H9 (cell line): ENCODE results near the gene ERICH6. TPM values are rescaled to one million over a fixed set of nuclear protein-coding genes. Genes with fewer than 3 reads are reported as not detected.

Source experiments
- DNase-seq: peaks from one replicate; pipeline ENCODE4 v3.0.0-alpha.2; 2017
- H2AFZ ChIP-seq: one replicate; pipeline ENCODE4 v1.6.1; 2013; ENCODE audit warnings: mild to moderate bottlenecking, low read length, control low read depth, moderate library complexity
- H2AK5ac ChIP-seq: 2 replicates; pipeline ENCODE4 v1.6.1; 2013; ENCODE audit warnings: low read length, control low read depth, mixed read lengths; ENCODE audit not compliant: insufficient read length
- H2BK120ac ChIP-seq: one replicate; pipeline ENCODE4 v1.6.1; 2013; ENCODE audit warnings: low read depth, mild to moderate bottlenecking, low read length, control low read depth, inconsistent platforms; ENCODE audit not compliant: poor library complexity, severe bottlenecking
- H2BK12ac ChIP-seq: 2 replicates; pipeline ENCODE4 v1.6.1; 2013; ENCODE audit warnings: low read length, control low read depth, mixed read lengths, low read depth; ENCODE audit not compliant: insufficient read length
- H2BK15ac ChIP-seq: 2 replicates; pipeline ENCODE4 v1.6.1; 2013; ENCODE audit warnings: low read depth, low read length, control low read depth
- H2BK20ac ChIP-seq: one replicate; pipeline ENCODE4 v1.6.1; 2013; ENCODE audit warnings: low read depth, mild to moderate bottlenecking, low read length, control low read depth, inconsistent platforms; ENCODE audit not compliant: poor library complexity, severe bottlenecking
- H2BK5ac ChIP-seq: 2 replicates; pipeline ENCODE4 v1.6.1; 2013; ENCODE audit warnings: low read length, control low read depth, mixed read lengths; ENCODE audit not compliant: insufficient read length
- H3K14ac ChIP-seq: 2 replicates; pipeline ENCODE4 v1.6.1; 2013; ENCODE audit warnings: low read length, control low read depth; ENCODE audit not compliant: insufficient read depth
- H3K18ac ChIP-seq: 2 replicates; pipeline ENCODE4 v1.6.1; 2013; ENCODE audit warnings: low read depth, mild to moderate bottlenecking, mixed read lengths, low read length, control low read depth; ENCODE audit not compliant: insufficient read length
- H3K23ac ChIP-seq: 2 replicates; pipeline ENCODE4 v1.6.1; 2013; ENCODE audit warnings: low read length, control low read depth, mixed read lengths, low read depth; ENCODE audit not compliant: insufficient read length
- H3K23me2 ChIP-seq: 2 replicates; pipeline ENCODE4 v1.6.1; 2013; ENCODE audit warnings: low read depth, mild to moderate bottlenecking, mixed read lengths, low read length, control low read depth; ENCODE audit not compliant: insufficient read length, poor library complexity, severe bottlenecking
- H3K27ac ChIP-seq: 2 replicates; pipeline ENCODE4 v1.5.1; 2013; ENCODE audit warnings: low read length, control low read depth, mixed read lengths, low read depth; ENCODE audit not compliant: insufficient read length
- H3K27me3 ChIP-seq: 2 replicates; pipeline ENCODE4 v1.6.1; 2013; ENCODE audit warnings: low read length, control low read depth, inconsistent platforms; ENCODE audit not compliant: insufficient read depth
- H3K4ac ChIP-seq: 2 replicates; pipeline ENCODE4 v1.6.1; 2013; ENCODE audit warnings: low read depth, mild to moderate bottlenecking, control low read depth, inconsistent platforms, low read length, moderate library complexity
- H3K4me1 ChIP-seq: 2 replicates; pipeline ENCODE4 v1.6.1; 2013; ENCODE audit warnings: low read length, control low read depth, inconsistent platforms; ENCODE audit not compliant: insufficient read depth
- H3K4me2 ChIP-seq: 2 replicates; pipeline ENCODE4 v1.6.1; 2013; ENCODE audit warnings: low read length, control low read depth, mixed read lengths; ENCODE audit not compliant: insufficient read length, insufficient read depth
- H3K56ac ChIP-seq: 2 replicates; pipeline ENCODE4 v1.6.1; 2013; ENCODE audit warnings: low read depth, mild to moderate bottlenecking, mixed read lengths, low read length, control low read depth; ENCODE audit not compliant: insufficient read length
- H3K79me1 ChIP-seq: 2 replicates; pipeline ENCODE4 v1.6.1; 2013; ENCODE audit warnings: low read depth, mild to moderate bottlenecking, moderate library complexity, low read length, control low read depth, inconsistent platforms; ENCODE audit not compliant: insufficient read depth, poor library complexity, severe bottlenecking
- H3K79me2 ChIP-seq: 2 replicates; pipeline ENCODE4 v1.6.1; 2013; ENCODE audit warnings: low read length, control low read depth, inconsistent platforms; ENCODE audit not compliant: insufficient read depth
- H3K9ac ChIP-seq: 2 replicates; pipeline ENCODE4 v1.6.1; 2013; ENCODE audit warnings: low read length, control low read depth, mixed read lengths; ENCODE audit not compliant: insufficient read length; ENCODE audit errors: extremely low read depth
- H3K9me3 ChIP-seq: one replicate; pipeline ENCODE4 v1.6.1; 2013; ENCODE audit warnings: low read depth, low read length, inconsistent platforms; ENCODE audit not compliant: control insufficient read depth
- H3T11ph ChIP-seq: one replicate; pipeline ENCODE4 v1.6.1; 2013; ENCODE audit warnings: mild to moderate bottlenecking, low read length, control low read depth, inconsistent platforms
- H4K20me1 ChIP-seq: one replicate; pipeline ENCODE4 v1.6.1; 2013; ENCODE audit not compliant: control insufficient read depth, insufficient read length, insufficient read depth
- H4K5ac ChIP-seq: 2 replicates; pipeline ENCODE4 v1.6.1; 2013; ENCODE audit warnings: low read depth, mild to moderate bottlenecking, mixed read lengths, low read length, control low read depth; ENCODE audit not compliant: insufficient read length
- H4K8ac ChIP-seq: replicated peaks from 2 replicates; pipeline ENCODE4 v1.6.1; 2013; ENCODE audit warnings: low read length, control low read depth, mixed read lengths, low read depth; ENCODE audit not compliant: insufficient read length
- H4K91ac ChIP-seq: 2 replicates; pipeline ENCODE4 v1.6.1; 2013; ENCODE audit warnings: low read depth, mild to moderate bottlenecking, moderate library complexity, mixed read lengths, low read length, control low read depth; ENCODE audit not compliant: insufficient read length
- H3K27ac Mint-ChIP-seq, 3 experiments: 2 replicates in 2 of 3; 3 replicates in 1 of 3; pipeline ENCODE4 v1.8.0; 2020 to 2021; ENCODE audit warnings: mixed read lengths in 3 of 3, mild to moderate bottlenecking in 1 of 3, moderate library complexity in 1 of 3
- H3K27me3 Mint-ChIP-seq: 2 replicates; pipeline ENCODE4 v1.8.0; 2021; ENCODE audit warnings: low read depth, mild to moderate bottlenecking, moderate library complexity, mixed read lengths
- H3K36me3 Mint-ChIP-seq, 3 experiments: 2 replicates in 2 of 3; 3 replicates in 1 of 3; pipeline ENCODE4 v1.8.0; 2020 to 2021; ENCODE audit warnings: low read depth in 3 of 3, mixed read lengths in 3 of 3; ENCODE audit not compliant: insufficient read depth in 1 of 3
- H3K4me1 Mint-ChIP-seq, 2 experiments: 2 replicates each; pipeline ENCODE4 v1.8.0; 2020; ENCODE audit warnings: mixed read lengths in 2 of 2
- H3K4me3 Mint-ChIP-seq, 2 experiments: 2 replicates in 1 of 2; 3 replicates in 1 of 2; pipeline ENCODE4 v1.8.0; 2020 to 2021; ENCODE audit warnings: mild to moderate bottlenecking in 2 of 2, mixed read lengths in 2 of 2, moderate library complexity in 1 of 2
- H3K9me3 Mint-ChIP-seq, 2 experiments: 2 replicates in 1 of 2; 3 replicates in 1 of 2; pipeline ENCODE4 v1.8.0; 2020; ENCODE audit warnings: mild to moderate bottlenecking in 2 of 2, mixed read lengths in 2 of 2, moderate library complexity in 1 of 2
- CTCF ChIP-seq: fragments of 200-600 bp; sonication (generic); conservative IDR thresholded peaks from 3 replicates; pipeline ENCODE4 v1.8.0; 2021; ENCODE audit warnings: antibody characterized with exemption, mild to moderate bottlenecking
- WGBS: extraction: QIAGEN DNeasy Blood & Tissue Kit; methylation state at CpG from one replicate; pipeline ENCODE4 v1.1.7; 2013; ENCODE audit warnings: missing lambda C conversion rate, low lambda C conversion rate, mixed read lengths; ENCODE audit not compliant: insufficient read length; ENCODE audit errors: extremely low coverage; 5-methylcytosine and 5-hydroxymethylcytosine counted together
- total RNA-seq: library from RNA; stranded (reverse); gene quantifications from 2 replicates; pipeline ENCODE4 v1.2.1, GENCODE V29; 2021

The ERICH6 gene
- total RNA-seq, 1 experiment from 2014 or later, result not detected

DNA sequence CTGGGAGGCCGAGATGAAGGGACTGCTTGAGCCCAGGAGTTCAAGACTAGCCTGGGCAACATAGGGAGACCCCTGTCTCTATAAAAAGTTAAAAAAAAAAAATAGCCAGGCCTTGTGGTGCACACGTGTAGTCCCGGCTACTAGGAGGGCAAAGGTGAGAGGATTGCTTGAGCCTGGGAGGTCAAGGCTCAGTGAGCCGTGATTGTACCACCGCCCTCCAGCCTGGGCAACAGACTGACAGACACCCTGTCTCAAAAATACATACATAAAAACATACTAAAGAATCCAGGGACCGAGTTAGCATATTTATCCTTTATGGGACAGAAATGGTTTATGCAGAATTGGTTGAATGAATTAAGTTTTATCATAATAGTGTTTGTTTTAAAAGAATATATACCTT lies 45.5 kb upstream of the ERICH6 start:
- no peaks in the 10 kb centered on the region; the same call in 1 of the 2 replicates for H3K79me2 ChIP-seq

More for the DNA sequence above, 45.5 kb upstream of the ERICH6 start:
- H3K4ac ChIP-seq, result no peak overlapping the region
- H2AFZ ChIP-seq, result no peak overlapping the region
- no peak overlapping the region for H2BK120ac ChIP-seq
- H2BK12ac ChIP-seq, result no peak overlapping the region
- H3K36me3 Mint-ChIP-seq, result no peaks in the 10 kb centered on the region; a peak in 3 of 7 replicates
- no peak overlapping the region for H2AK5ac ChIP-seq
- H3K4me1 Mint-ChIP-seq, result peaks cover 15 to 19% of the 10 kb centered on the region in 2 experiments
- no peak overlapping the region for H3K4me2 ChIP-seq
- H2BK20ac ChIP-seq, result no peak overlapping the region
- H3K23me2 ChIP-seq, result no peaks in the 10 kb centered on the region
- no peak overlapping the region for H3K27ac ChIP-seq
- no peak overlapping the region for H3K14ac ChIP-seq
- H3K9me3 Mint-ChIP-seq, result no peaks in the 10 kb centered on the region
- no peak for TF ChIP-seq CTCF
- WGBS, result no CpG with 5 or more reads among the region's 6 CpGs
- H3K9me3 ChIP-seq, result no peaks in the 10 kb centered on the region
- H3K4me1 ChIP-seq, result no peaks in the 10 kb centered on the region; the same call in 1 of the 2 replicates
- H3K56ac ChIP-seq, result no peak overlapping the region
- no peak overlapping the region for H4K8ac ChIP-seq
- H2BK15ac ChIP-seq, result no peak overlapping the region
- no peaks in the 10 kb centered on the region for H3K27me3 ChIP-seq
- no peak overlapping the region for H3K23ac ChIP-seq
- H4K91ac ChIP-seq, result no peak overlapping the region
- no peak overlapping the region for H4K5ac ChIP-seq
- H3K79me1 ChIP-seq, result no peaks in the 10 kb centered on the region
- no peak overlapping the region for H3K4me3 Mint-ChIP-seq
- DNase-seq, result no peak
- H3K27ac Mint-ChIP-seq, result no peak overlapping the region
- no peak overlapping the region for H3K18ac ChIP-seq
- H3K9ac ChIP-seq, result no peak overlapping the region
- H3T11ph ChIP-seq, result no peak overlapping the region
- no peaks in the 10 kb centered on the region for H3K27me3 Mint-ChIP-seq
- no peak overlapping the region for H2BK5ac ChIP-seq
- no peaks in the 10 kb centered on the region for H4K20me1 ChIP-seq
